NCI-H82 (cell line): ENCODE results near the gene CAPN3.

Experiments used
- DNase-seq: peaks from one replicate; lab custom pipeline; 2025; lab: John Stamatoyannopoulos, UW

Gene CAPN3

DNA sequence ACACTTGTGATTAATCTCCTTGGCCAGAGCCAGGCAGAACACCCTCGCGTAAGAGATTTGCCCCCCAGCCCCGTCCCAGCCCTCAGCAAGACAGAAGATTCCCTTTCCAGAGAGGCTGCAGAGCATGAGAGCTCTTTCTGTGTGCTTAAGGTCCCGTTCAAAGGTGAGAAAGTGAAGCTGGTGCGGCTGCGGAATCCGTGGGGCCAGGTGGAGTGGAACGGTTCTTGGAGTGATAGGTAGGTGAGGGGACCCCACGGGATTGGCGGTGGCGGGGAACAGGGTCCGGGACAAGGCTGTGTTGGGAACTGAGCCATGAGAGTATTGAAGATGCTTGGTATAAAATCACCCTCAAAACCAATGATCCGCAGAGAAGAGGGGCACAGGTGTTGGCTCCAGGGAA, 34.8 kb downstream of the CAPN3 start:
- no peak for DNase-seq

DNA sequence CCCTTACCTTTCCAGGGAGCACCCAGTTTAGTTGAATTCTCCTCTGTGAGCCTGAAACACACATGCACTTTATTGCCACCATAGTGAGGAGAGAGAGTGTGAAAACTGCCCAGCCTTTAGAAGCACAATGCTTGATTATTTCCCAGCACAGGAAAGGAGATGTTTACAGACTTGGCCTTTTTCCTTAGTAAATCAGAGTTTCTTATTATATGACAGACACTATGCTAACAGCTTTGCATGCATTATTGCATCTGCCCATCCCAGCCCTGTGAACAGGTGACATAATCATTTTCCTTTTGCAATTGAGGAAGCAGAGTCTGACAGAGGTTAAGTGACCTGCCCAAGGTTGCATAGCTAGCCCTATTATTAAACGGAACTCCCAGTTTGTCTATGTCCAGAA, 36.5 kb downstream of the CAPN3 start:
- DNase-seq = no peak

DNA sequence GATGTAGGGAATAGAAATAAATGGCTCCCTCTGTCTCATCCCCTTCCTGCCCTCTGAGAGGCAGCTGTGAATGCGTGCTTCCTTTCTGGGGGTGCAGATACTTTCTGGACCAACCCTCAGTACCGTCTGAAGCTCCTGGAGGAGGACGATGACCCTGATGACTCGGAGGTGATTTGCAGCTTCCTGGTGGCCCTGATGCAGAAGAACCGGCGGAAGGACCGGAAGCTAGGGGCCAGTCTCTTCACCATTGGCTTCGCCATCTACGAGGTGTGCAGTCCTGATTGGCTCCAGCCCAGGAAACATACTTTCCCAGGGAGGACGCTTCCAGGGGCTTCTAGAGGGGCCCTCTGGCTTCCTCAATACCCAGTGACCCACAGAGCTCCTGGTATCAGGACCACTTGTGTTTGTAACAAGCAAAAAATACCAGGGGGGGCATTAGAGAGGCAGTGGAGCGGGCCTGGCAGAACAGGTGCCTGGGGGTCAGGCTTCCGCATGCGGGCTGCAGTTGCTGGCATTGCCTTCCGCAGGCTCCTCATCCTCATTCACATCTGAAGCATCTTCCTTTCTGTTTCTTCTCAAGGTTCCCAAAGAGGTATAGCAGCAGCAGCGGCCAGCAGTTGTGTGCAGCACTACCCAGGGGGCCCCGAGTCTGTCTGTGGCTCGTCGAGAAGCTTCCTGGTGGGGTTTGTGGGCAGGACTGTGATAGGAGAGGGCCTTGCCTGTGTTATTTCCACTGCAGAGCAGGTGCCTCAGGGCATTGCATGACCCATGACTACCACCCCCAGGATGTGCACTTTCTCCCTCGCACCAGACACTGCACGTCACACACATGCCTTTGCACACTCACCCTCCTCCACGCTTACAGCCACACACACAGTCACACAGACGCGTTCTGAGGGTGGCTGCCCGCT, 42.5 kb downstream of the CAPN3 start:
- no peak for DNase-seq

- DNase-seq = no peak
These were observed 43.3 kb downstream of the CAPN3 start for GRCh38 chr15:42402455-42403205.

DNA sequence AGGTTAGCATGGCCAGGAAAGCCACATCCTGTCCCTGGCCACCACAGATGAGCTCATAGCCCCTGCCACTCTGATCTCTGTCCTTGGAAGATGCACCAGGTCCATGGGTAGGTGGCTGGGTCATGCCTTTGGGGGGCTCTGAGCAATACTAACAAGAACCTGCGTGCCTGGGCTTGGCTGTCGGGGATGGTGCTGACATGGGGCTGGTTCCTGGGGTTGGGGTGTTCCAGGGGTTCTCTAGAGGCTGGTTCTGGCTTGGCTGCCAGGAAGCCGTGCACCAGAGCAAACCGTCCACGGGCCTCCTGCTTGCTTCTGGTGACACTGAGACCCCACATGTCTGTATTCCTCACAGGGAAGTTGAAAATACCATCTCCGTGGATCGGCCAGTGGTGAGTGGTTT, 44.1 kb downstream of the CAPN3 start:
- no peak for DNase-seq

GRCh38 chr15:42404461-42405235, 45.3 kb downstream of the CAPN3 start:
- no peak for DNase-seq

DNA sequence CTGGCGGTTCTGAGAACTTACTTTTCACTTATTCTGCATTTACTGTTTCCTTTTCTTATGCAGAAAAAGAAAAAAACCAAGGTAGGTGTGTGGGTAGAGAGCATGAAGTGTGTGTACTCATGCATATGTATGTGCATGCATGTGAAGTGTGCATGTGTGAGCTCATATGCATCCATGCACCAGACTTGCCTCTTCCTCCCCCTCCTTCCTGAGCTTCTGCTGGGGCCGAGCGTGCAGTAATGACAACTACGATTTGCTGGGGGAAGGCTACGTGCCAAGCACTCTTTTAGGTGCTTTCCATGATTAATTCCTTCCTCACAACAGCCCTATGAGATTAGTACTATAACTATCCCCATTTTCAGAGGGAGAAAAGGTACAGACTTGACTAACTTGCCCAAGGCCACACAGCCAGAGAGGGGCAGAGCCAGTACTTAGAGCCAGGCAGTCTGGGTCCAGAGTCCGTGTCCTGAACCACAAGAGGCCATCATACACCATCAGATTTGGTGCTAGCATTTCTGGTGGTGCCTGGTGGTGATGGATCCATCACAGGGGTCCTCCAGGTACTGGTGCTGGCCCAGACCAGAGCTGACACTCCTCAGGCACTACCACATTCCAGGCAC, 46.7 kb downstream of the CAPN3 start:
- no peak for DNase-seq

DNA sequence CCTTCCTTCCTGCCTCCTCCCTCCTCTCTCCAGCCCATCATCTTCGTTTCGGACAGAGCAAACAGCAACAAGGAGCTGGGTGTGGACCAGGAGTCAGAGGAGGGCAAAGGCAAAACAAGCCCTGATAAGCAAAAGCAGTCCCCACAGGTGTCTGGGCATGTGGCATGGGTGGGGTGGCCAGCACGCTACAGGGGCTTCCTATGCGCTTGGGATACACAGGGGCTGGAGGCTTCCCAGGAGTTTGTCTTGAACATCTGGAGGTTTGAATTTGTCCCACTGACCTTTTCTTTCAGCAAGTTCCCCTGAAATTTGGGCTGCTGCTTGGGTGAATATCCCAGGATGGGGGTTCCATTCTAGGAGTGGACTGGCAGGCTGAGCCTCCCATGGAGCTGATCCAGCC, 48.9 kb downstream of the CAPN3 start:
- DNase-seq = no peak

- DNase-seq = no peak
These were observed 49.7 kb downstream of the CAPN3 start for GRCh38 chr15:42409011-42409410.

DNA sequence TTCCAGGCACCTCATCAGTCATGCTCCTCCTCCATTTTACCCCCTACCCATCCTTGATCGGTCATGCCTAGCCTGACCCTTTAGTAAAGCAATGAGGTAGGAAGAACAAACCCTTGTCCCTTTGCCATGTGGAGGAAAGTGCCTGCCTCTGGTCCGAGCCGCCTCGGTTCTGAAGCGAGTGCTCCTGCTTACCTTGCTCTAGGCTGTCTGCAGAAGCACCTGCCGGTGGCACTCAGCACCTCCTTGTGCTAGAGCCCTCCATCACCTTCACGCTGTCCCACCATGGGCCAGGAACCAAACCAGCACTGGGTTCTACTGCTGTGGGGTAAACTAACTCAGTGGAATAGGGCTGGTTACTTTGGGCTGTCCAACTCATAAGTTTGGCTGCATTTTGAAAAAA, 52.6 kb downstream of the CAPN3 start:
- DNase-seq = no peak

DNA sequence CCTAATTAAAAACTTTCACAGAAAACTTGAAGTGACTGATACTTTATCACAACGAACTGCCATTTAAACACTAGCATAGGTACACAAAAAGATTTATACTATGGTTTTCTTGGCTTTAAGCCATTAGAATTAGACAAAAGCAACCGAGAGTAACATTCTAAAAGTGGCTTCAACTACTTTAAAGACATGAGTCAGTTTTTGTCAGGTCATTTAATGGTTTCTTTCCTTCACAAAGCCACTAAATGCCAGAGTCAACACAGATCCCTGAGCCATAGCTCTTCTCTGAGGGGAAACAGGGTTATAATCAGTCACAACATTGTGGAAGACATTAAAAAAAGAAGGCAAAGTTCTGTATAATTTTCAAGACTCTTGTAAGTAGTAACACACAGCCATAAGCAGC, 54.6 kb downstream of the CAPN3 start:
- no peak for DNase-seq

DNA sequence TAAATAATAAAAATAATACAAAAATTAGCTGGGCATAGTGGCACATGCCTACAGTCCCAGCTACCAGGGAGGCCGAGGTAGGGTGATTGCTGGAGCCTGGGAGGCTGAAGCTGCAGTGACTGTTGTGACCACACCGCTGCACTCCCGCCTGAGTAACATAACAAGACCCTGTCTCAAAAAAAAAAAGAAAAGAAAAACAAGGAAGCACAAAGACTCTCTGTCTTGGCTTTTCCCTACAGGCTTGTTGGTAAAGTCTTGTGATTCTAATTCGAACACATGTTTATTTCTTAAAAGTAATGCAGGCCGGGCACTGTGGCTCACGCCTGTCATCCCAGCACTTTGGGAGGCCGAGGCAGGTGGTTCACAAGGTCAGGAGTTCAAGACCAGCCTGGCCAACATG, 60.1 kb downstream of the CAPN3 start:
- DNase-seq = no peak

DNA sequence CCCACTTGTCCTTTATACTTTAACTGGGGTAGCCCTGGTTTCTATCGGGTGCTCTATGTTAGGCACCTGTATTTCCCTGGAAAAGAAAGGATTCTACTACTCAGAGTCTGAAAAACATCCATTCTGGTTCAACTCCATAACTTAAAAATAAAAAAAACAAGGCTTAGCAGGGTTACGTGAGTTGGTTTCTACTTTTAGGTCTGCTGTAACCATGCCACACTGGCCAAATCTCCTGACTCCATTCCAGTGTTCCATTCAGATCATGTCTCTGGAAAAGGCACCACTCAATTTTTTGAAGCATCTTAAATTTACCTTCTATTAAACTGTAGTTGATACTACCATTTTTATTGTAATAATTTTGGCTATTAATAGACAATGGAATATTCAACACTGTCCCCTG, 62.1 kb downstream of the CAPN3 start:
- no peak for DNase-seq

- DNase-seq = no peak
These were observed 68.3 kb downstream of the CAPN3 start for GRCh38 chr15:42427429-42428223.

DNA sequence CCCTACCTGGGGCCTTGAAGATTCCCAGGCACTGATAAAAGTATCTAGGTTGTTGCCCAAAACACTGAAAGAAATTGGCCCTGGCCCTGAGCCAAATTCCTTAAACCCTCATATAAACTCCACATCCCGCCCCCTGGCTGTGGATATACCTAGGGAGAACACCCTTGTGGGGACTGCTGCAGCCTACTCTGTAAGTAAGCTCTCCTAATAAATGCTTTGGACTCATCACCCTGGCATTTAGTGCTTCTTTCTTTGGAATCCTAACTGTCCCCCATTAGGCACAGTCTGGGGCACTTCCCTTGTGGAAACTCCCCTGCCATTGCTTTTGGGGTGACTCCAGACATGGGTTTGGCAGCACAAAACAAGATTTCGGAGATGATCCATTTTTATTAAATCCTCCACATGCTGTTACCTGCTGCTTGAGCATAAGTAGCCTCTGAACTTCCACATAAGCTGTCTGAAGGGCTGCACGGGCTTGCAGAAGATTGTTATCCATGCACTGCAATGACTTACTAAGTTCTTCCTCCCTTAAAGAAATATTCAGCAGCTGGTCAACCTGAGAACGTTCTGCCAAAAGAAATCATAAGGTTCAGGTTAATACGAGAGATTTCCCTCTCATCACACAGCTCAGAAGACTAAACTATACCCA, 85.2 kb downstream of the CAPN3 start:
- DNase-seq = peak; percentile 63

DNA sequence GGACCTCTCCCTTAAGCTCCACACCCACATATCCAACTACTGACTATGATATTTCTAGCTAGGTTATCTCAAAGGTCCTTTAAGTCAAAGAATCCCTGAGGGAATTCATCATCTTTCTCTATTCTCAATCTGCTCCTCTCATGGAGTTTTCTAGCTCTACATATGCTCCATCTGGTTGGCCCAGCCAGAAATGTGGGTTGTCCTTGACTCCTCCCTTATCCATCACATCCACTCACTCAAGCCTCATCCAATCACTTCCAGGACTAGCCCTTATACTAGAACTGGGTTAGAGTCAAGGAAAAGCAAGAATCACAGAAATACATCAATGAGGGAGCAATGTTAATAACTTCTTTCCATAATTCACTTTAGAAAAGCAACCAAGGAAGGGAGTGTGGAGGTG, 86.2 kb downstream of the CAPN3 start:
- no peak for DNase-seq

DNA sequence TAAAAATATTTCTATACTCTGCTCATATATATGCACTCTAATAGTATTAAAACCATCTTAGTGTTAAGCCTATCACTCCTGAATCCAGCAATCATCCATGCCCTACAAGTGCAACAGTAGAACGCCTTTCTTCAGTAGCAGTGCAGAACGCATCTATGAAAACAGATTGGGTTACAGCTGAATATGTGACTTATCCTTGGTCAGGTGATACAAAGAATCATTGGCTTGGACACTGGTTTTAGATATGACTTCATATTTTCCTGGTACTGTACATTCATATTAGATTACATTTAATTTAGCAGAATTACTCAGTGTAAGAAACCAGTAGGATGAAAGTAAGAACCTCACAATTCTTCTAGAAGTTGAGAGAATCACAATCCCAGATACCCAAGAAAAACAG, 88.3 kb downstream of the CAPN3 start:
- DNase-seq = no peak

- no peak for DNase-seq
These were observed 89.0 kb downstream of the CAPN3 start for GRCh38 chr15:42448281-42448680.

DNA sequence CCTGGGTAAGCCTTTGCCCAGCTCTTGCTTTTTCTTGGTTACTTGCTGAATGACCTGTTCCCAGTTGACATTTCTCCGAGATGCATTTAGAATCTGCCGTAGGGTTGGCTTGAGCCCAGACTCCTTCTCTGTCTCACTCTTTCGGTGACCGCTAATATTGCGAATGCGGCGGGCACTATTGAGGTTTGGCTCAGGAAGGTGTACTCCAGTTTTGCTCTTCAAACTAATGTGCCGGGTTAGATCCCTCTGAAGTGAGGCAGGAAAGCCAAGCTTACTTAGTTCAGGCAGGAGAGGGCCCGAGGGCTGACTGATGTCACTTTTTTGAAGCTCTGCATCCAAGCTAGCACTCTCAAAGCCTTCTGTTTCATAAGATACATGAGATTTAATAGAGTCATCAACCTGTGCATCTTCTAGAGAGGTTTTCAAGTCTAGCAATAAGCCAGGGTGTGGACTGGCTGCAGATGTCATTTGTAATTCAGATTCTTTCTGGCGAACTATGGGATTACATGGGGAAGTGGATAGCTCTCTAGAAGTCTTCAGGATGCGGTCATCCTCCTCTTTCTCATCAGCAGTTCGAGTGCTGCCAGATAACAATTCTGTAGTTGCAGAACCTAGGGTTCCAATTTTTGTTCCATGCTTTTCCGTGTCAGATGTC, 90.6 kb downstream of the CAPN3 start:
- DNase-seq = no peak

DNA sequence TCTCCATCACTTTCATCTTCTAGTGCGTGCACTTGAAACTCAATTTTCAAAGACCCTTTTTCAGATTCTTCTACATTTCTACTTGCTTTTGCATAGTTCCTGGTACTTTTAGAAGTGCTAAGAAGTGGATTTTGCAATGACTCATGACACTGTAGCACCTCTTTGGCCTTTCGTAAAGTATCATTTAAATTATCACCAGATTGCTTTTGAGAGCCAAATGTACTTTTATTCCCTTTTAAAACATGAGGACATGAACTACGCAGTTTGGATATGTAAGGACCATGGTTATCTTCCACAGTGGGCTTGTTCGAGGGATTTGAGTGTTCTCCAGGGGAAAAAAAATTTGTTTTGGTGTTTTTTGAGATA, 91.1 kb downstream of the CAPN3 start:
- no peak for DNase-seq
